A172 (cell line): ENCODE data around the gene OSBPL8. TPM values are rescaled to one million over a fixed set of nuclear protein-coding genes. Genes with fewer than 3 reads are reported as not detected.
"Not testable (repeated sequence)": the region's sequence is repeated elsewhere in the genome, so short reads cannot be mapped to it uniquely, and the experiment has no call there.

ENCODE experiments used
- DNase-seq: peaks from one replicate; pipeline ENCODE4 v3.0.0-alpha.2; 2015; ENCODE audit warnings: low spot score
- total RNA-seq: library from RNA; depleted of rRNA; stranded (reverse); fragments of >200 nt; shearing (Covaris generic); gene quantifications from 2 replicates; pipeline ENCODE4 v1.2.3, GENCODE V29; 2014

Gene OSBPL8
- total RNA-seq, 1 experiment from 2014 or later = 58.1 TPM

DNA sequence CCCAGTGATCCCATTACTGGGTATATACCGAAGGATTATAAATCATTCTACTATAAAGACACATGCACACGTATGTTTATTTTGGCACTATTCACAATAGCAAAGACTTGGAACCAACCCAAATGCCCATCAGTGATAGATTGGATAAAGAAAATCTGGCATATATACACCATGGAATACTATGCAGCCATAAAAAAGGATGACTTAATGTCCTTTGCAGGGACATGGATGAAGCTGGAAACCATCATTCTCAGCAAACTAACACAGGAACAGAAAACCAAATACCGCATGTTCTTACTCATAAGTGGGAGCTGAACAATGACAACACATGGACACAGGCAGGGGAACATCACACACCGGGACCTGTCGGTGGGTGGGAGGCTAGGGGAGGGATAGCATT is 195.4 kb downstream of the OSBPL8 start:
- DNase-seq = not testable (repeated sequence)

DNA sequence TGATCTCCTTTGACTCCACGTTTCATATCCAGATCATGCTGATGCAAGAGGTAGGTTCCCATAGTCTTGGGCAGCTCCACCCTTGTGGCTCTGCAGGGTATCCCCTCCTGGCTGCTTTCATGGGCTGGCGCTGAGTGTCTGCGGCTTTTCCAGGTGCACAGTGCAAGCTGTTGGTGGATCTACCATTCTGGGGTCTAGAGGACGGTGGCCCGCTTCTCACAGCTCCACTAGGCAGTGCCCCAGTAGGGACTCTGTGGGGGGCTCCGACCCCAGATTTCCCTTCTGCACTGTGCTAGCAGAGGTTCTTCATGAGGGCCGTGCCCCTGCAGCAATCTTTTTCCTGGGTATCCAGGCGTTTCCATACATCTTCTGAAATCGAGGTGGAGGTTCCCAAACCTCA is 199.3 kb downstream of the OSBPL8 start:
- DNase-seq = no peak

DNA sequence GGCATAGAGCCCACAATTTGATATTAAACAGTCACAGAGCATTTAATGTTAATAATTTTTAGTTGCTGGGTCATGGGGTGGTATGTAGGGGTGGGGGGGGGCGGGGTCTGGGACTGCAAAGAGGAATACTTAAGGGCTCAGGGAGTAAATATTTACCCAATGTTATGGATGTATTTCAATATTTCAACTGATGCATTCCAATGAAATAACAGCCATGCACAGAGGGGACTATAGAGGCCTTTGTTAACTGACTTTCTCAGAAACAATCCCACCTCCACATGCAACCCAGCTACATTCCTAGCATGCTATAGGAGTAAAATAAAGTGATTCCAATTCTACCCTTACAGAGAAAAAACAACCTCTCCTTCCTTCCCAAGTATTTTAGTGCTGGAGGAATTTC is 203.5 kb downstream of the OSBPL8 start:
- DNase-seq = no peak

DNA sequence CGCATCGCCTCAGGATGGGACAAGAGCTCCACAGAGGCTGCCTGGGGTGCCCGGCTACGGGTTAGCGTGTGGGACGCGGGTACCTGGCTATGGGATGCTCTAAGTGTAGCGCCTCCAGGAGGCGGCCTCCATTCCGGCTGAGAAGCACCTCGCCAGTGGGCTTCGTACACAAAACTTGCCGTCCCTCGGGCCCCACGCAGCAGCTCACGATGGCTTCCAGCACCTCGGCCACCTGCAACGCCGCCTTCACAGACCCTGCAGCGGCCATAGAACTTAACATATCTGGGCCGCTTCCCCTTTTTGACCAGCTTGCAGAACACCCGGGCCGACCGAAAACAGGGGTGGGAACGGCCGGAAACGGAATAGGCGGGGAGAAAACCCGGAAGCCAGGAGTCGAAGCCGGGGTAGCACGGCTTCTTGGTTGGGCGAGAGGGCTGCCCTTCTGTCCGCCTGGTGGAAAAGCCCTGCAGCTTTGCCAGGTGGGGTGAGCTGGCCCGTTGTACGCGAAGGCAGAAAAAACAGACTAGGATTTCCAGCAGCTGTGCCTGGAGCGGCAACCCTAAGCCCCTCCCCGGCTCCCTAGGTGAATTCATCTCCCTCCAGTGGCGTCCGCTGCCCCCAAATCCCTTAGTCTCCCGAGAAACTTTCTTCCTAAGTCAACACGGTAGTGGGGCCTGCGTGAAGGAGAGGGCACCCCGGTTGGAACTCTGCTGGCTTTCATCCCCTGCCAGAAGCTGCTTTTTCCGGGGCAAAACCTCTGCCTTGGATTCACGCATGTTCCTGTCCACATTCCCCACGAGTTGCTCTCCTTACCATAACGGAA is 211.3 kb downstream of the OSBPL8 start, which contains the start of gene BBS10:
Gene BBS10, minus strand, starts transcription at position 337 of the 823 bp plus-strand sequence. Its CDS starts 57 bp downstream, at position 280.
- DNase-seq = peak; percentile 84

DNA sequence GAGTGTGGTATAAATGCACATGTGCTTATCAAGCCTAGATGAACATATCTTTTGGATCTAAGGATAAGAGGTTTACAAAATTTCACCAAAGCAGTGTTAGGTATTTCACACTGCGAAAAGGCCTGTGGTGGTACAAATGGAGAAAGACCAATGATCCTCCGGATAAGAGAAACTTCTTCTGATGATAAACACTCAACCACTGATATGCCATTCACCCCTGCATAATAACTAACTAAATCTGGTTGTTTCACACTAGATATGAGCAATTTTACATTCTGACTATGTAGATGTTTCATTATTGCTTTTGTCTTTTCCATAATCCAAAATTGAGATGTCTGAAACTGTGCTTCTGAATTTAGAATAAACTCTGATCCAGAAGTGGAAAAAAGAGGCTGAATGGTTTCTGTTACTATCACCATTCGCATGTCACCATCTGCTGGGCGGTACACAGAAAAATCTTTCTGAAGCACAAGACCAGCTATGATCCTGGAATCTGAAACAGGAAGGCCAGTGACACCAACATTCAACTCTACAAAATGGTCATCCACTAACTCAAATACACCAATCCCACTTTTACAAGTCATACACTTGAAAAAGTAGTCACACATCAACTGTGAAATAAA is 212.7 kb downstream of the OSBPL8 start:
- DNase-seq = peak; percentile 69

DNA sequence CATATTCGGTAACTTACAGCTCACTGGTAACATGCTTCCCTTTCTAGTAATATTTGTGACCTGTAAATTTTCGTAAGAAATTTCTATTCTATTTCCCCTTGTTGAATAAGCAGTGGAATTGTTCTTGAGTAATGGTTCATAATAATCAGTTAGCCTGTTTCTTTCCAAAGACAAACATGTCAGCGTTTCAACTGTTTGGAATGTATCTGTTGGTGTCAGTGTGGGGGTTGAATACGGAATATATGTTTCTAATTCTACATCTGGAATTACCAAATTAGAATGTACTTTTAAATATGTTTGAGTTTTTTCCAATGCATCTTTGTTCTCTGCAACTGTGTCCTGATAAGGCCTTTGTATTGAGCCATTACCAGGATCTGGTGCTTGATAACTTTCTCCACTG is 213.3 kb downstream of the OSBPL8 start:
- DNase-seq = no peak

DNA sequence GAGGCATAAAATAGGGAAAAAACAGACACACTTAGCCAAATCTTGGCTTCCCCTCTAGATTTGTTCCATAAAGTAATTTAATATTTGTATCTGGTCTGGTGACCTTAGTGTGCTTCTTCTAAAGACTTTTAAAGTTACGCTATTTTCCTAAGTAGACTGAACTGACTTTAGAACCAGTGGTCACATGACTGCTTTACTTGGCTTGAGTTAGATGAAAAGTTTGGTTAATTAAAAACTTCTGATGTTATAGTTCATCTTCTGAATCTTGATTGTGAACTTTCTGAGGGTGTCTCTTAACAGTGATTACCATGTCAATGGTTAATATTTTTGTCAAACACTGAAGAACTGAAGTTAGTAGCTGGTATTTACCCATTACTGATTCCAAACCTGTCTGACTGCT is 214.0 kb downstream of the OSBPL8 start:
- no peak for DNase-seq

DNA sequence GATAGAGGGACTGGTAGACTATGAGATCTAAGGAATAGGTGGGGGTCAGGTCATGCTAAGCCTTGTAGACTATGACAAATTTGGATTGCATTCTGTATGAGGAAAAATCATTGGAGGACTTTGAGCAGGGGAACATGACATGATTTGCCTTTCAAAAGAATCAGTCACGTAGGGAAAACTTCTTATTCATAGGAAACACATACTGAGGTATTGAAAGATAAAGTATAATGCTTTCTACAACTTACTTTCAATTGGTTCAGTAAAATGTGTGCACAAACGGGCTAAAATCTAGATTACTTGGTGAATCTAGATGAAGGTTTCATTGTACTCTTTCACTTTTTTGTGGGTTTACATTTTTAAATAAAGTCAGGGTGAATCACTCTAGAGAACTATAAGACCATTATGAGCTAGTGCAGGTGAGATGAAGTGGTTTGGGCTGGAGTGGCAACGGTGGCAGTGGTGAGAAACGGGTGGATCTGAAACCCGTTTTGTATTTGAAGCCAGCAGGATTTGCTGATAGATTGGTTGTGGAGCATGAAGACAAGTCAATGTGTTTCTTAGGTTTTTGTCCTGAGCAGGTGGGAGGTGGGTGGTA is 218.0 kb downstream of the OSBPL8 start:
- no peak for DNase-seq

DNA sequence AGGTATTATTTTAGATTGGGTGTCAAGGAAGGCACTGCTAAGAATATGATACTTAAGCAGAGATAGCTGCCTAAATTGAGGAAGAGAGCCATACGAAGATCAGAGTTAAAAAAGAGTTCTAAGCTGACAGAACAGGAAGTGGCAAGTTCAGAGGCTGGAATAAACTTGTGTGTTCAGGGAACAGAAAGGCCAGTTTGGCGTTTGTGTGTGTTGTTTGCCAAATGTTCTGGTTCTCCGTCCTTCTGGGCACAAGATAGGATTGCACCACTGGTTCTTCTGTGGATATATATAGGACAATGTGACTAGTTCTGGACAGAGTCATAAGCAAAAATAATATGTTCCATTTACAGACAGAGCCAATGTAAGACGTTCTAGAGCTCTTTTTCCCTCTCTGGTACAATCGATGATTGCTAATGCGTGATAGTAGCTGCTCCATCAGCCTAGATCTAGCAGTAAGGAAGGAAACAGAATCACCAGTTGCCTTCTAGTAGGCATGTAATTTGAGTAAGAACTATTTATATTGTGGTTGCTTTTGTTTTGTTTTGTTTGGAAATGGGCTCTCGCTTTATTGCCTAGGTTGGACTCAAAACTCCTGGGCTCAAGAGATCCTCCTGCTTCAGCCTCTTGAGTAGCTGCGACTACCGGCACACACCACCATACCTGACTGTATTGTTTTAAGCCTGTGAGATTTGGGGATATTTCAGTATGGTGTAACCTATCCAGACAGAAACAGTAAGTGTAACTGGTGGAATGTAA is 218.7 kb downstream of the OSBPL8 start:
- no peak for DNase-seq

DNA sequence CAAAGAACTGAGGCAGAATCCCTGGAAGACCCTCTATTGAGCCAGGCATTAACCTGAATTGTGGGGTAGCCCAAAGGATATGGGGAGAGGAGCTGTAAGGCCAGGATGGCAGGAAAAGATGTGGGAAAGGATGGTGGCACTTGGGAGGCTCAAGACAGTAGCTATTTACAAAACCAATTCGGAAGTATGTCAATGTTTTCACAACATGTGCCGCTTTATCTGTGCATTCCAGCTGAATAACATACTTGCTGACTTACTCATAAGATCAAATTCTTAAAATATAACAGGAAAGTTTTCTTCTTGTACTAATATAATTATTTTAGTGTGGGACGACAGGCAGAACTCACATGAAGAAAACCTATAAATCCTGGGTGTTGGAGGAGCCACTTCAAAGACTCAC is 222.0 kb downstream of the OSBPL8 start:
- peak; percentile 78 for DNase-seq

DNA sequence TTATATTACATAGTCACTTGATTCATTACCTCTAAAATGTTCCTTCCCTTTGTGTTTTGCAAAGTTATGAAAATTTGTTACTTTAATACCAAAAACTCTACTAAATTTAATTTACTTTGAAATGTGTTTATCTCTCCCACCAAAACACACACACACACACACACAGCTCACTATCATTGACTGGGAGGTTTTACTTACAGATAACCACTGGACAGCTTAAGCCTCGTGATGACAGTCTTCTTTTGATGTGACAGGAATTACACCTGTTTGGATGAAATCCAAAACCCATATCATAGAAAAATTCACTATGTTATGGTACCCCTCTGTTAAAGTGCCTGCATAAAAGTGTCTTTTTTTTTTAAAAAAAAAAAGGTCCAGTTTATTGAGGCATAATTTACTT is 227.0 kb downstream of the OSBPL8 start:
- DNase-seq = no peak

DNA sequence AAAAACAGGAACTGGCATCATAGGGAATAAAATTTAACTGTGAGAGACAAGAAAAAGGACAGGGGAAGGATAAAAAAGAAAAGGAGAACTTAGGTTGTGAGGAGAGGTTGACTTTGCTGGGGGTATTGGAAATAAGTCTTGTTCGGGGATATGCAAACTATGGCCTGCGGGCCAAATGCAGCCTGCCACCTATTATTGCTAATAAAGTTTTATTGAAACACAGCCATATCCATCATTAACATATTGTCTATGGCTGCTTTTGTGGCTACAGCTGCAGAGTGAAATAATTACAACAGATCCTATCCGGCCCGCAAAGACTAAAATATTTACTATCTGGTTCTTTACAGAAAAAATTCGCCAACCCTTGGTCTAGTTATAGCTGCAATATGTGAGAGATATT is 230.0 kb downstream of the OSBPL8 start:
- no peak for DNase-seq

DNA sequence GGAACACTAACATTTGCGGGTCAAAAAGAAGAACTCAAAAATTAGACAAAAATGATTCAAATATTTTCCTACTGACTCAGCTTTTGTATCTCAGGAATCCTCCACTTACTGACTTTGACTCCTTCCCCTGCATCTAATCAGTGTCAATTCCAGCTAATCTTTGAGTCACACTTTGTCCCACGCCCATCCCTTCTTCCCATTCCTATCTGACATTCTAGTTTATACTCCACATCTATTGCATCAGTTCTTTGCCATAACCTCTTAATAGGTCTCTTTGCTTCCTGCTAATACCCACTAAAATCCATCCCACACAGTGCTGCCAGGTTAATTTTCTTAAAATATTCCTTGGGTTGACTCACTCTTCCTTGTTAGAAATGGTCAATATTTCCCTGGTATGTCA is 230.4 kb downstream of the OSBPL8 start:
- DNase-seq = peak; percentile 97

DNA sequence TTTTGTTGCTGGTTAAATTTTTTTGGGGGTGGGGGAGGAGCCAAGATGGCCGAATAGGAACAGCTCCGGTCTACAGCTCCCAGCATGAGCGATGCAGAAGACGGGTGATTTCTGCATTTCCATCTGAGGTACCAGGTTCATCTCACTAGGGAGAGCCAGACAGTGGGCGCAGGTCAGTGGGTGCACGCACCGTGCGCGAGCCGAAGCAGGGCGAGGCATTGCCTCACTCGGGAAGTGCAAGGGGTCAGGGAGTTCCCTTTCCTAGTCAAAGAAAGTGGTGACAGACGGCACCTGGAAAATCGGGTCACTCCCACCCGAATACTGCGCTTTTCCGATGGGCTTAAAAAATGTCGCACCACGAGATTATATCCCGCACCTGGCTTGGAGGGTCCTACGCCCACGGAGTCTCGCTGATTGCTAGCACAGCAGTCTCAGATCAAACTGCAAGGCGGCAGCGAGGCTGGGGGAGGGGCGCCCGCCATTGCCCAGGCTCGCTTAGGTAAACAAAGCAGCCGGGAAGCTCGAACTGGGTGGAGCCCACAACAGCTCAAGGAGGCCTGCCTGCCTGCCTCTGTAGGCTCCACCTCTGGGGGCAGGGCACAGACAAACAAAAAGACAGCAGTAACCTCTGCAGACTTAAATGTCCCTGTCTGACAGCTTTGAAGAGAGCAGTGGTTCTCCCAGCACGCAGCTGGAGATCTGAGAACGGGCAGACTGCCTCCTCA is 239.8 kb downstream of the OSBPL8 start:
- not testable (repeated sequence) for DNase-seq

DNA sequence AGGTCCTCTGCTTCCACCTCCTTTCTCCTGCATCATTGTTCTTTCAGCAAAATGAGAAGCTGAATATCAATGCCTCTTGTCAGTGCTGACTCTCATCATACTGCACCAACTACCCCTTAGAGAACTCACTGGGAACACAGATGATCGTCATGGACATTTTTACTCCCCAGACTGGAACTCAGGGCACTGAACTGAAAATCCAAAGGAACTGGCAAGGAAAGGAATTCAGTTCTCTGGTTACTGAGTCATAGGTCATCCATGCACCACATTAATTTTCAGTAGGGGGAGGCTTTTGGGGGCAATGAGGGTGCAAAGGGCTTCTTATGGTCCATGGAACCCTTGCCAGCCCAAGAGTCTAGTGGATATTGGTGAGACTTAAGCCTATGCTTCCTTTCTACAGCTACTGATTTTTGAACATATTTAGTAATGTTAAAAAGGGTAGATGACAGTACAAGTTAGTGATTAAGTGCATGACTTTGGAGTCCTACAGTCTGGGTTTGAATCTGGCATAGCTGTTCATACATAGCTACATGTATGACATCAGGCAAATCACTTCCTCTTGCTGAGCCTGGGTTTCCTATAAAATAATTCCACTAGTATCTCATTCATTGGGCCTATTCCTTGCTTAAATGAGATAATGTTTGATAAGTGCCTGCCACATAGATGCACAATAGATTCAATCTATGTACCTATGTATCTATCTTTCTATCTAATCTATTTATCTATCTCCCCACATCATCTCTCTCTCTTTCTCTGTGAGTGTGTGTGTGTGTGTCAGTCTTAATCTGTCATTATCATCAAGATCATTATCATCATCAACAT is 240.6 kb downstream of the OSBPL8 start:
- DNase-seq = no peak

DNA sequence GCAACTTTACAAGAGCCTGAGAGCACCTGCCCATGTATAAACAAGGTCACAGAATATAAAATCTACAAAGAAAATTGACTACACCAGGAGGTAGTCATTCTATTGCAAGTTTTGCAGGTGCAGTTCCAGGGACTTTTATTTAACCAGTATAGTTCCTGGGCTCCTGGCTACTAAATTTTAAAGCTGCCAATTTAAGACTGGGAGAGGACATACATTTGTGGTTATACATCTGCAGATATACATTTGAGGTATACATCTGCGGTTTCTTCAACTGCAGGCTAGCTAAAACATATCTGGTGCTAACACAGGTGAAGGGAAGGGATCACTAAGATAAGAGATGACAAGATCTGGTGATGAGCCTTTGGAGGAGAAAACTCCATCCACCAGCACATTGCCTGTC is 241.6 kb downstream of the OSBPL8 start:
- DNase-seq = no peak

DNA sequence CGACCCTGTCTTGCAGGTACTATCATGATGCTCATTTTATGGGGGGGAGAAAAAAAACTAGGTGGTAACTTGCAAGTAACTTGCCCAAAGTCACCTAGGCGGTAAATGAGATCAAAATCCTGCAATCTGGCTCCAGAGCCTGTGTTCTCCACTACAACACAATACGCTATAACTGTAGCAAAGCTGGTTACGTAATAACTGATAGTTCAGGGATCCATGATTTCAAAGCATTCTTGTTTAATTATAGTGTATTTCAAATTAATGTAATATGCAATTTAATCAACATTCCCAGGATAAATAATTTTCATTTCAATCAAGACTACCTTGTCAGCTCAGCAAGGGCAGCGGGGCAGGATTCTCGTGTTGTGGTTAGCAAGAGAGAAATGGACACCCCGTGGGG is 243.1 kb downstream of the OSBPL8 start:
- no peak for DNase-seq

DNA sequence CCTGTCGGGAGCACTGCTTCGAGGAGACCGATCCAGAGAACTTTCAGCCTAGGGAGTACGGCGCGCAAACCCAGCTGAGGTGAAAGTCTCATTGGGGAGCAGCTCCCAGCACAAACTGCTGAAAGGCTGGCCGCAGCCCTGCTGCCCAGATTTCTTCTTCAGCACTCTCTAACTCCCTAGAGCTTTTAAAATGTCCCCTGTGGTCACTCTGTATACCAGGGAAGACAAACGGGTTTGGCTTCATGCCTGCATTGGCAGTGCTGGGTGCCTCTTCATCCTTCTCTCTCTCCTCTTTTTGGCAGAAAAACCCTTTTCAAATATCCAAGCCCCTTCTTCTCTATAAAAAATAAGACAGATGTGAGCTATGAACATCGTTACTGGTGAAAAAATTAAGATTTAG is 246.3 kb downstream of the OSBPL8 start:
- DNase-seq = no peak

DNA sequence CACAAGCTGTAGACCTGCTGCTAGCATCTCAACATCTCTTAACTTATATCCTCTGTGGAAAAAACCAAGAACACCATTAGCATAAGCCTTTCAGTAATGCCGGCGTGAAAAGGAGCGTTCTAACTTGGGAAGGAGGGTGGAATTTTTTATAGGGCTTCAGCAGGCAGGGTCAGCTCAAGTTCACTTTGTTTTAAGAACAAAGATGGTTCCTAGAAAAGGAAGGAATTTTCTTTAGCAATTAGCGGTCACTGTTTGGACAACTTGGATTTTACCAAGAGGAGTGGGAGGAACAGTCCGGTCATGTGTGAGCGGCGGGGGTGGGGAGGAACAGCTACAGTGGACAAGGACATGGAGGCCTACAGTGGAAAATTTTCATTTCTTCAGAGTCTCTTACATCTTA is 247.3 kb downstream of the OSBPL8 start:
- peak; percentile 32 for DNase-seq

DNA sequence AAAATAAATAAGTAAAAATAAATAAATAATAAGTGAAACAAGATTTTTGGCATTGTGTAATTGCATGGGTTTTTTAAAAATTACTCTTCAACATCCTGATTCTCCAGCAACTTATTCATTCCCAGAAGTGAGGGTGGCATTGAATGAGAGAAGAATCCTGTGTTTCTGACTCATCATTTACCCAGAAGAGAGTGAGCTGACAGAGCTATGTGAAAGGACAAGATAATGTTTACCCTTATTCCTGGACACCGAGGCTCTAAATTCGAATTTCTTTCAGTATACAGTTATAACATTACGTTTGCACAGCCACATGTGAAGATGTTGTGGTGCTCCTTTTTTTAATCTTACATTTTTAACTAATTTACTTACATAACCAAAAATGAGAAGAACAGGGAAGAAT is 247.8 kb downstream of the OSBPL8 start:
- peak; percentile 59 for DNase-seq

DNA sequence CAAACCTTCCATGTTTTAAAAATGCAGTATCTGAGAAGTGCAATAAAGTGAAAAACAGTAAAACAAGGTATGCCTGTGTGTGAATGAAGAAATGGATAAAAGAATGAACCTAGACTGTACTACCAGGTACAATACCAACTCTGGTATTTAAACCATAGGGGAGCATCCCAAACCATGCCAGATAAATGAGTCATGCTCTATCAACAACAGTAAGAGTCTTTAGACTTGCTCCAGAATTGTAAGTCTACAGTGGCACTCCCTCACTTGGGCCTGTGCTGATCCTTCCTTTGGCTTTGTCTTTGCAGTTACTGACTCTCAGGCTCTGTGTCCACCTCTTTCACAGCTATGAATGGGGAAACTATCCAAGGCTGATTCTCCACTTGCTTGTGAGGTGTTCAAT is 249.5 kb downstream of the OSBPL8 start:
- DNase-seq = peak; percentile 83
